ENCODE results near the gene ZBTB7B. TPM values are rescaled to one million over a fixed set of nuclear protein-coding genes. Genes with fewer than 3 reads are reported as not detected.

Gene ZBTB7B
- total and polyA plus RNA-seq, 2 donors from 2014 or later: 20.1 to 68.7 TPM

- no peak overlapping the region for H3K4me3 ChIP-seq (ENCODE audit: low read length in 3 of 3)
- intact Hi-C loops (cut with DNase I): no loop called here
Observed at GRCh38 chr1:154957091-154957657, 45.4 kb upstream of the ZBTB7B start.

GRCh38 chr1:154958036-154958435 lies 44.6 kb upstream of the ZBTB7B start:
- TF ChIP-seq CTCF (IDR thresholded peaks at IDR 0.05; ENCODE audit: borderline replicate concordance, extremely low read depth, insufficient read depth): no peak
- DNase-seq (no peak), FAIRE-seq (no peak)
- Histone ChIP-seq H3K27me3 (ENCODE audit: control insufficient read depth, insufficient read depth, low read length) (no peaks in the 10 kb centered on the region), H3K27ac (ENCODE audit: low read depth in 2 of 2, low read length in 2 of 2) (no peak overlapping the region), H3K9ac (ENCODE audit: low read length in 3 of 3) (no peak overlapping the region), H3K4me1 (ENCODE audit: control insufficient read depth in 2 of 3, insufficient read depth in 2 of 3, low read depth in 1 of 3, low read length in 3 of 3) (peaks cover 4 to 36% (median 26%) of the 10 kb centered on the region in 3 donors), H3K4me3 (ENCODE audit: low read length in 3 of 3) (no peak overlapping the region), H3K9me3 (ENCODE audit: control insufficient read depth in 2 of 3, insufficient read depth in 1 of 3, low read length in 3 of 3) (no peaks in the 10 kb centered on the region), H3K36me3 (ENCODE audit: control insufficient read depth in 2 of 3, insufficient read depth in 3 of 3, low read length in 3 of 3) (no peaks in the 10 kb centered on the region)
- intact Hi-C loops (cut with DNase I): no loop called here

More at GRCh38 chr1:154957091-154957657, 45.4 kb upstream of the ZBTB7B start:
- Histone ChIP-seq H3K27ac (ENCODE audit: low read depth in 2 of 2, low read length in 2 of 2) (no peak overlapping the region), H3K9me3 (ENCODE audit: control insufficient read depth in 2 of 3, insufficient read depth in 1 of 3, low read length in 3 of 3) (no peaks in the 10 kb centered on the region), H3K27me3 (ENCODE audit: control insufficient read depth, insufficient read depth, low read length) (no peaks in the 10 kb centered on the region), H3K9ac (ENCODE audit: low read length in 3 of 3) (no peak overlapping the region), H3K4me1 (ENCODE audit: control insufficient read depth in 2 of 3, insufficient read depth in 2 of 3, low read depth in 1 of 3, low read length in 3 of 3) (peaks cover 4 to 38% (median 26%) of the 10 kb centered on the region in 3 donors), H3K36me3 (ENCODE audit: control insufficient read depth in 2 of 3, insufficient read depth in 3 of 3, low read length in 3 of 3) (no peaks in the 10 kb centered on the region)
- no peak for TF ChIP-seq CTCF (IDR thresholded peaks at IDR 0.05; ENCODE audit: borderline replicate concordance, extremely low read depth, insufficient read depth)
- DNase-seq (peak in 1 of 5 donors; percentile 41), FAIRE-seq (no peak)

- Histone ChIP-seq H3K4me1 (ENCODE audit: control insufficient read depth in 2 of 3, insufficient read depth in 2 of 3, low read depth in 1 of 3, low read length in 3 of 3) (peaks cover 4 to 28% (median 18%) of the 10 kb centered on the region in 3 donors), H3K4me3 (ENCODE audit: low read length in 3 of 3) (no peak overlapping the region), H3K9me3 (ENCODE audit: control insufficient read depth in 2 of 3, insufficient read depth in 1 of 3, low read length in 3 of 3) (no peaks in the 10 kb centered on the region), H3K27me3 (ENCODE audit: control insufficient read depth, insufficient read depth, low read length) (no peaks in the 10 kb centered on the region), H3K9ac (ENCODE audit: low read length in 3 of 3) (no peak overlapping the region), H3K27ac (ENCODE audit: low read depth in 2 of 2, low read length in 2 of 2) (no peak overlapping the region), H3K36me3 (ENCODE audit: control insufficient read depth in 2 of 3, insufficient read depth in 3 of 3, low read length in 3 of 3) (peaks cover 0 to 7% (median 5%) of the 10 kb centered on the region in 3 donors)
- intact Hi-C loops (cut with DNase I): no loop called here
- DNase-seq: peak in 2 of 5 donors; percentile 50 to 71
- no peak for FAIRE-seq
- no peak for TF ChIP-seq CTCF (IDR thresholded peaks at IDR 0.05; ENCODE audit: borderline replicate concordance, extremely low read depth, insufficient read depth)
Observed at GRCh38 chr1:154958681-154959425, 43.7 kb upstream of the ZBTB7B start.
